Measurements from ENCODE around the gene AOPEP. TPM values are rescaled to one million over a fixed set of nuclear protein-coding genes. Genes with fewer than 3 reads are reported as not detected.

The AOPEP gene
- total RNA-seq, 1 donor from 2014 or later: 119 TPM

Small RNA genes lying within 50 kb of the gene (small RNA-seq; reads per million reads assigned to genes)
- not detected for gene MIR2278 (ENCODE audit: low replicate concordance)
- 2,075 reads per million, percentile 99 among the genes with 10 or more reads in this experiment for gene MIR23B (ENCODE audit: low replicate concordance)
- gene MIR27B (ENCODE audit: low replicate concordance): 15,325 reads per million, percentile 100 among the genes with 10 or more reads in this experiment
- gene MIR3074 (ENCODE audit: low replicate concordance): not detected
- not detected for gene MIR6081 (ENCODE audit: low replicate concordance)

Other genes with a start within 250 kb of the AOPEP start
- gene PCAT7, start 171.6 kb upstream of the AOPEP start, total RNA-seq: 0.10 TPM
- 5.5 TPM for gene FBP2, start 132.9 kb upstream of the AOPEP start, total RNA-seq
- gene FBP1, start 87.2 kb upstream of the AOPEP start, total RNA-seq: 5.1 TPM